SHP77 treated with DMSO at 0.1 percent for 48 hours (cell line): ENCODE measurements around the gene PRKN.
A peak's percentile ranks its signal among the peaks of the same experiment; 100 is the strongest.
"Not testable (repeated sequence)": the region's sequence is repeated elsewhere in the genome, so short reads cannot be mapped to it uniquely, and the experiment has no call there.

Experiments
- DNase-seq: peaks from one replicate; lab custom pipeline; 2025; lab: John Stamatoyannopoulos, UW

The PRKN gene

GRCh38 chr6:162443101-162443500 is 284.5 kb downstream of the PRKN start:
- DNase-seq, result no peak

DNA sequence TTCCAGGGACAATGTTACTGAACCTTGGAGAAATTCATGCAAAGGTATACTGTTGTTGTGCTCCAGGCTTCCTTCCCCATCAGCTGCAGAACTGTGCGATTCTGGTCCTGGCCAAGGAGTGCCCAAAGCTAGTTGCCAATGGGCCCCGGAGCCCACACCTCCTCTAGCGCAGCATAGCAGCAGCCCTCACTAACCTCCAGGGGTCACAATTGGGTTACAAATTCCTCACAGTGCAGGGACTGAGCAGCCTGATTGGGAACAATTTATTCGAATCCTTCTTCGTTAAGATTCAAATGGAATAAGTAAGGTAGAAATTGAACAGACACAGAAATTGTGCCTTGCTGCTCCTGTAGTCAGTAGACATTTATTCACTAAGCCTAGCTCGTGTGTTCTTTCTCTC is 284.9 kb downstream of the PRKN start:
- DNase-seq, result peak; percentile 11

DNA sequence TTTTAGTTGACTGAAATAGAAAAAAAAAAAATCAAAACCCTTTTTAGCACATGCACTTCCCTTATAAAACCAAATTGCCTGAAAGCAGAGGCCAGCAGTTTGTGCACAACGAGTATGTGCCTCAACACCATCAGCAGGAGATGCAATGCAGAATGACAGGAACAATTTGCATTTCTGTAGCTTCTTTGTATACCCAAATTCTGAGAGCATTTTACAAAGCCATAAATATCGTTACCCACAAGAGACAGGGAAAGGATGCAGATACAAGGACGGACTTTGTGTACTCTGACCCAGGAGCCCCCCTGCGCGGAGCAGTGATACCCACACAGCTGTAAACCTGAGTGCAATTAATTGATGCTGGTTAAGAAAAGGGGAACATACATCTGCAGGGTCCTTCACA is 285.6 kb downstream of the PRKN start:
- no peak for DNase-seq

GRCh38 chr6:162438980-162439379 is 288.6 kb downstream of the PRKN start:
- no peak for DNase-seq

- no peak for DNase-seq
Measured at GRCh38 chr6:162435071-162435470, 292.5 kb downstream of the PRKN start.

GRCh38 chr6:162421004-162421403 is 306.6 kb downstream of the PRKN start:
- no peak for DNase-seq

DNA sequence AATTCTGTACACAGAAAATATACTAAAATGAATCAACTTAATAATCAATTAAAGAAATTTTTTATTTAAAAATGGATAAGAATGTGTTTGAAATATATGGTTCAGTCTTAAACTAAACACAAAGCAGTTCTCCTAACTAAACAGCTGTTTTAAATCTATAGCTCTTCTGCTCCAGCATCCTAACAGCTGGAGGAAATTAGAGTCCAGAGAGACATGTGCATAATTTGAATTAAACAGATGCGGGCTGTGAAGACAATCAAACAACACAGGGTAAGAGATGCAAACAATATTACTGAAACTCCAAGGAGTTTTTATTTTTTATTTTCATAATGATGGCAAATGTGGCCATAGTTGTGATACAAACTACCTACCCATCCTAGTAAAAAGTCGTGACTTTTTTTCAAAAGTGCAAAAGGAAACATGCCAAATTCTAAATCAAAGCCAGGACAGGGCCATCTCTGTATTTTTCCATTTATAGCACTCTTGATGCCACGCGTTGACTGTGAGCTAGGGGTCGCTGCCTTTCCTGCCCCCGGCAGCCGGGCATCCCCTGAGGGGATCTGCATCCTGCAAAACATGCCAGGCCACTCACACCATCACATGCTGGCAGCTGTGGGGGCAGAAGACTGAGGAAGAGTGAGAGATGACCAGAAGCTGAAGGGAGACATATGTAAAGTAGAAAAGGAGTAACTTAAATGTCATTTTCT is 310.6 kb downstream of the PRKN start:
- DNase-seq, result no peak

GRCh38 chr6:162416307-162416706 is 311.3 kb downstream of the PRKN start:
- no peak for DNase-seq

- DNase-seq, result no peak
Measured at GRCh38 chr6:162409741-162410691, 317.6 kb downstream of the PRKN start.

DNA sequence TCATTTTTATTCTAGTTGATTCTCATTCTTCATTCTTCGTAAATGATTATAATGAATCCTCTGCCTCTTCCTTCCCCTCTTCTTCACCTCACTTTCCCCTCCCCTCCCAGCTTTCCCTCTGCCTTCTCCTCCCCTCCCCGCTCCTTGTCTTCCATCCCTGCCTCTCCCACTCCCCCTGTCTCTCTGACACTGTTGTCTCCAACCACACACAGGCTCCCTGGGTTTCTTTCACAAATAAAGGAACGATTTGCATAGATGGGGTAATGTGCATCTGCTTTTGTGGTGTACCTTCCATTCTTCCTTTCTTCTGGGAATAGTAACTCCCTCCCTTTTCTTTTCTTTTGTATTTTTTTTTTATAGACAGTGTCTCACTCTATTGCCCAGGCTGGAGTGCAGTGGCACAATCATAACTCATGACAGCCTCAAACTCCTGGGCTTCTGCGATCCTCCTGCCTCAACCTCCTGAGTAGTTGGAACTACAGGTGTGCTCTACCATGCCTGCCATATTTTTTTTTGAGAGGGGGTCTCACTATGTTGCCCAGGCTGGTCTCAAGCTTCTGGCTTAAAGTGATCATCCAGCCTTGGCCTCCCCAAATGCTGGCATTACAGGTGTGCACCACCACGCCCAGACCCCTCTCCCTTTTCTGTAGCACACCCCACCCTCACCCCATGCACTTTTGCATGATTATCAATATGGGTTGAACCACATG is 318.6 kb downstream of the PRKN start:
- no peak for DNase-seq

- DNase-seq, result no peak
Measured at GRCh38 chr6:162404951-162405350, 322.6 kb downstream of the PRKN start.

DNA sequence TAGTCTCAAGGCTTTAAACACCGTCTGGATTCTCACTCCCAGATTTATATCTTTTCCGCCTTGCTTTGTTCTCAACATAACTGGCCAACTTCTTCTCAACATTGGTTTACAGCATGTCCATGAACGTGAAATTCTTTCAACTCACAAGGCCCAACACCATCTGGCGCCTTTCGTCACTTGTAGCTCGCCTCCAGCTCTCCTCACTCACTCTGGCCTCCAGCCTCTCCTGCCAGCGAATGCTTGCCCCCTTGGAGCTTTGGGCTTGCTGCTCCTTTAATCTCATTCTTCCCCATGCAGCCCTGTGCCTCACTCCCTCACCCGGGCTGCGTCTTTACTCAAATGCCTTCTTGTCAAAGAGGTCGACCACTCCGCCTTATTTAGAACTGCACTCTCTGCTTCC is 324.5 kb downstream of the PRKN start:
- DNase-seq, result no peak

GRCh38 chr6:162395181-162395580 is 332.4 kb downstream of the PRKN start:
- no peak for DNase-seq

- not testable (repeated sequence) for DNase-seq
Measured at GRCh38 chr6:162390961-162391811, 336.4 kb downstream of the PRKN start.

- no peak for DNase-seq
Measured at GRCh38 chr6:162389343-162390085, 338.1 kb downstream of the PRKN start.

DNA sequence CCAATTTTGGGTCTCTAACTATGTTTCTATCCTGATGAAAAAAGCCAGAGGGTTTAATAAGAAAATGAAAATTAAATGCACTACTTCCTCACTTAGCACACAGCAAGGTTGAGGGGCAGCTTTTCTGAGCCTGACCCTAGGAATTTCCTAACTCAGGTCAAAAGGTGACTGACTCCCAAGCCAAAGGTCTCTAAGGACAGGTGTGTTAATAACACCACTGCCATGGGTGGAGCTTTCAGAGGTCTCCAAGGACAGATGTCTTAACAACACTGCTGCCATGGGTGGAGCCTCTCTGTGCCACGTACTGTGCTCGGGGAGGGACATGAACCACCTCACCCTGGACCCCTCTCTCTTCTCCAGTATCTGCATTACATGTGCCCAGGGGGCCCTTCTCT is 339.2 kb downstream of the PRKN start:
- no peak for DNase-seq

GRCh38 chr6:162387718-162388382 is 339.7 kb downstream of the PRKN start:
- no peak for DNase-seq

DNA sequence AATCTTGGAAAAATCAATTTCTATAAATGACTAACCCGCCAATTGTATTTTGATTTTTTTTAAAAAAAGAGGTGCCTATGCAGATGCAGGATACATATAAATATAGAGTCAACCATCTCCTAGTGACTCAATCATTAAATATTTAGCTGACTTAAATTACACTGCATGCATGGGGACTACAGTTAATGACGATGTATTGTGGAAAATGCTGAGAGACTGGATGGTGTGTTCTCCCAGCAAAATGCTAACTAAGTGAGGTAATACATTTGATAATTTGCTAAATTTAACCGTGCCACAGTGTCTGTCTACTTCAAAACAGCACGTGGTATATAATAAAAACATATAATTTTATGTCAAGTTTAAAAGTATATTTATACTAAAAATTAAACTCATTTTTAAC is 341.6 kb downstream of the PRKN start:
- no peak for DNase-seq

GRCh38 chr6:162379757-162380409 is 347.7 kb downstream of the PRKN start:
- peak; percentile 31 for DNase-seq

GRCh38 chr6:162377735-162378134 is 349.8 kb downstream of the PRKN start:
- no peak for DNase-seq
